GM21526 (cell line): ENCODE data around the gene IBTK.

Source experiments
- ATAC-seq: cut with Tn5 transposase; IDR thresholded peaks from one replicate; pipeline ENCODE4 v1.9.1; 2021; ENCODE audit warnings: moderate library complexity; ENCODE audit not compliant: unreplicated experiment, low FRiP score

Gene IBTK

DNA sequence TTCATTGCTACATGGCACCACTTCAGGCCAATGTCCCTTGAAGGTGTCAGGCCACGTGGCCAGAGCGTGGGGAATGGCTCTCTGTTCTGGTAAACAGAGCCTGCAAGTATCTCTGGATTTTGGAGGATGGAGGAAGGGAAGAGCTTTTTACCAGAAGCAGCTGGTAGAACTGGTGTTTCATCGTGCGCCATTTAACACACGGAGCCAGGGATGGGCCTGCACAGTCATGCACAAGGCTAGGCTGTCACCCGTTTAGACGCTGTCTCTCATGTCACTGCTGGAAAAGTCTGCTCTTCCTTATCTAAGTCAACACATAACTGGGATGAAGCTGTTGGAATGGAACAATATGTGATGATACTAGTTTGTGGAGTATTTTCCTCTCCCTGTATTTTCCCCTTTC lies 123.9 kb downstream of the IBTK start:
- no peak for ATAC-seq
